BE2C (cell line): ENCODE measurements around the gene CHI3L2. TPM values are rescaled to one million over a fixed set of nuclear protein-coding genes. Genes with fewer than 3 reads are reported as not detected.

Experiments used
- DNase-seq: peaks from one replicate; pipeline ENCODE4 v3.0.0-alpha.2; 2020
- H3K27me3 ChIP-seq: fragments of 250-450 bp; sonication (Bioruptor Pico); 2 replicates; pipeline ENCODE4 v1.5.1; 2020; ENCODE audit warnings: mild to moderate bottlenecking
- H3K36me3 ChIP-seq: fragments of 250-450 bp; sonication (Bioruptor Pico); 2 replicates; pipeline ENCODE4 v1.5.1; 2020; ENCODE audit warnings: mild to moderate bottlenecking
- H3K4me1 ChIP-seq: fragments of 250-450 bp; sonication (Bioruptor Pico); 2 replicates; pipeline ENCODE4 v1.5.1; 2020
- H3K4me3 ChIP-seq: 2 replicates; pipeline ENCODE4 v1.5.1; 2011; ENCODE audit warnings: low read depth, low read length
- H3K9me3 ChIP-seq: fragments of 250-450 bp; sonication (Bioruptor Pico); 2 replicates; pipeline ENCODE4 v1.5.1; 2020
- polyA plus RNA-seq: library from polyadenylated mRNA; unstranded; fragments of >200 nt; gene quantifications from one replicate; pipeline ENCODE4 v1.2.1, GENCODE V29; 2012; ENCODE audit warnings: low read depth, missing spikeins; ENCODE audit not compliant: insufficient read length, insufficient read depth
- TF ChIP-seq, protein P1 (sequence below): IDR thresholded peaks from 2 replicates; pipeline ENCODE4 v1.5.1; 2012; ENCODE audit warnings: mild to moderate bottlenecking, low read depth, low read length

The CHI3L2 gene, protein sequence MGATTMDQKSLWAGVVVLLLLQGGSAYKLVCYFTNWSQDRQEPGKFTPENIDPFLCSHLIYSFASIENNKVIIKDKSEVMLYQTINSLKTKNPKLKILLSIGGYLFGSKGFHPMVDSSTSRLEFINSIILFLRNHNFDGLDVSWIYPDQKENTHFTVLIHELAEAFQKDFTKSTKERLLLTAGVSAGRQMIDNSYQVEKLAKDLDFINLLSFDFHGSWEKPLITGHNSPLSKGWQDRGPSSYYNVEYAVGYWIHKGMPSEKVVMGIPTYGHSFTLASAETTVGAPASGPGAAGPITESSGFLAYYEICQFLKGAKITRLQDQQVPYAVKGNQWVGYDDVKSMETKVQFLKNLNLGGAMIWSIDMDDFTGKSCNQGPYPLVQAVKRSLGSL
- polyA plus RNA-seq = 0.62 TPM

DNA sequence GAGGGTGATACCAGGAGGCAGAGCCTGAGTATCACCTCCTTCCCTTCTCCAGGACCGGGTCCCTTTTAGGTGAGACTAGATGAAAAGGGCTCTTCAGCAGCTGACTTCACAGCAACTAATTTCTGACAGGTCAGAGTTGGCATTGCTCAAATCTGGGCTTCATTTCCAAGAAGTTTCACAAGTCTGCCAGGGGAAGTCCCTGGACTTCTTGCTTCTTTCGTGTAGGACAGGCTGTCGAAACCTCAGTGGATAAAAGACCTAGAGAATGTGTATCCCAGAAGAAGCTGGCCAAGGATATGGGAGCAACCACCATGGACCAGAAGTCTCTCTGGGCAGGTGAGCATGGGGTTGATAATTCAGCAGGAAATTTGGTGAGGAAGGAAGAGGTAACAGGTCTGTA lies at the start of gene CHI3L2:
Gene CHI3L2 (plus strand): TSS at position 280 of the 400 bp plus-strand sequence. CDS start 17 bp downstream, at position 297.
- no peak for DNase-seq
- TF ChIP-seq, protein P1, sequence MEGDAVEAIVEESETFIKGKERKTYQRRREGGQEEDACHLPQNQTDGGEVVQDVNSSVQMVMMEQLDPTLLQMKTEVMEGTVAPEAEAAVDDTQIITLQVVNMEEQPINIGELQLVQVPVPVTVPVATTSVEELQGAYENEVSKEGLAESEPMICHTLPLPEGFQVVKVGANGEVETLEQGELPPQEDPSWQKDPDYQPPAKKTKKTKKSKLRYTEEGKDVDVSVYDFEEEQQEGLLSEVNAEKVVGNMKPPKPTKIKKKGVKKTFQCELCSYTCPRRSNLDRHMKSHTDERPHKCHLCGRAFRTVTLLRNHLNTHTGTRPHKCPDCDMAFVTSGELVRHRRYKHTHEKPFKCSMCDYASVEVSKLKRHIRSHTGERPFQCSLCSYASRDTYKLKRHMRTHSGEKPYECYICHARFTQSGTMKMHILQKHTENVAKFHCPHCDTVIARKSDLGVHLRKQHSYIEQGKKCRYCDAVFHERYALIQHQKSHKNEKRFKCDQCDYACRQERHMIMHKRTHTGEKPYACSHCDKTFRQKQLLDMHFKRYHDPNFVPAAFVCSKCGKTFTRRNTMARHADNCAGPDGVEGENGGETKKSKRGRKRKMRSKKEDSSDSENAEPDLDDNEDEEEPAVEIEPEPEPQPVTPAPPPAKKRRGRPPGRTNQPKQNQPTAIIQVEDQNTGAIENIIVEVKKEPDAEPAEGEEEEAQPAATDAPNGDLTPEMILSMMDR = no peak
- H3K4me3 ChIP-seq = no peak within 1 kb of the TSS
- H3K27me3 ChIP-seq = peaks cover 21% of the 10 kb centered on the region
- H3K4me1 ChIP-seq = no peaks in the 10 kb centered on the region
- H3K36me3 ChIP-seq = no peaks in the 10 kb centered on the region
- H3K9me3 ChIP-seq = no peaks in the 10 kb centered on the region

DNA sequence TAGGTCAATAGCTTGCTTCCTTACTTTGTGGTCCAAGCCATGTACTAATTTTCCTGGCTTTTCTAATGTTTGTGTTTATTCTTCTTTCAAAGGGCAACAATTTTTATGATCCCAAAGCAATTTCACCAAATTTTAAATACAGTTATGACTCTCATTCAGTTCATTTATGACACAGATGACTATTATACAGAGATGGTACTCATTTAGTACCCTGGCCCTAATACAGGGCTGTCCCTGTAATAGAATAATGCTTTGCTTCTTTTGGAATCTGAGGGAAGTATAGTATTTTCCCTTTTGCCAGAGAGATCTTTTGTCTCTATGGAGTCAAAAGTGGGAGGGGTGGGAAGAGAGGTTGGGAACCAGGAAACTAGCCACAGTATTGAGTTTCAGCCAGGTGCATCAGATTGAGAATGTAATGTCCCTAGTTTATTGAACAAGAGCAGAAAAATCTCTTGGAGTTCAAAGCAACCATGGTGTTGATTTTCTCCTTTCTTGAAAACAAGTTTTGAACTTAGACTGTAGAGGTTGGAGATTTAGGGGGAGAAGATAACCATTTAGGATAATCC lies 47.5 kb upstream of the CHI3L2 start:
- H3K36me3 ChIP-seq = peaks cover 35% of the 10 kb centered on the region
- TF ChIP-seq, protein P1 = no peak
- no peaks in the 10 kb centered on the region for H3K4me1 ChIP-seq
- H3K27me3 ChIP-seq = no peaks in the 10 kb centered on the region
- no peaks in the 10 kb centered on the region for H3K9me3 ChIP-seq
- no peak overlapping the region for H3K4me3 ChIP-seq
- DNase-seq = no peak

DNA sequence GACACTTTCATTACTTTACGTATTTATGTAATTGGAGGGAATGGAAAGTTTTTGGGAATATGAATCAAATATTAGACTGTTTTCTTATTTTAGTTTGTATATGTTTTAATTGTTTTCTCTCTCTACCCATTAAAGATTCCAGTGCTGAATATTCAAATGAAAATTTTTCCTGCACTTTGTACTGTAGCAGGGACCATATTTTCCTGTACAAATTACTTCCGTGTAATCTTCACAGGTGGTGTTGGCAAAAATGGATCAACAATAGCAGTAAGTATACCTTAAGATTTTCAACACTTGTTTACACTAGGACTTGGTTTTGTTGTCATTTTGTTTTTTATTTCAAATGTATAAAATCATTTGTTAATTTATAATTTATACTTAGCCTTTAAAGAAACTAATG lies 45.5 kb upstream of the CHI3L2 start:
- Histone ChIP-seq H3K9me3 (no peaks in the 10 kb centered on the region), H3K36me3 (peaks cover 26% of the 10 kb centered on the region), H3K4me3 (no peak overlapping the region), H3K4me1 (no peaks in the 10 kb centered on the region), H3K27me3 (no peaks in the 10 kb centered on the region)
- TF ChIP-seq, protein P1 = no peak
- DNase-seq = no peak

DNA sequence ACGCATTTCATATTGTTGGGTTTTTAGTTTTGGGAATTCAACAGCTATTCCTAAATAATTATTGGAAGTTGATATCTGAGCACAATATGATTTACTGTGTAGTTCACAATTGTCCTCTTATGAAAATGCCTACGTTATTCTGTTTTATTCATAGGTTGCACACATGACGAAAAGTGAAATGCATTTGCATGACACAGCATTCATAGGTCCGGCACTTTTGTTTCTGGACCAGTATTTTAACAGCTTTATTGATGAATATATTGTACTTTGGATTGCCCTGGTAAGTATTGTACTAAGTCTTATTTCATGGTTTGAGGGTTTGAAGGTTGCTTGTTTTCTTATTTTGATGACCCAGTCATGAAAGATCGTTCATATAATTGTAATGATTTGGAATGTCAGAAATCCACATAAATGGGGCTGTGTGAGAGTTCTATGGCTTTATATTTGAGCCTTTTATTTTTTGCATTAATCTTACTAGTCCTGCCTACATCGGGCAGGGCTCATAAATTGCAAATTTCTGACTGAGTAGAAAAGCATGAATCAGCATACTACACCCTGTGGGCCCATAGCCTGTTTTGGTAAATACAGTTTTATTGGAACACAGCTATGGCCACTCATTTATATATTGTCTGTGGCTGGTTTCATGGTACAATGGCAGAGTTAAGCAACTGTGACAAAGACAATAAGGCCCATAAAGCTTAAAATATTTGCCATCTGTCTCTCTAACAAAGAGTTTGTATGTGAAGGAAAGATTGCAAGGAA lies 44.0 kb upstream of the CHI3L2 start:
- no peaks in the 10 kb centered on the region for H3K27me3 ChIP-seq
- no peaks in the 10 kb centered on the region for H3K4me1 ChIP-seq
- no peaks in the 10 kb centered on the region for H3K9me3 ChIP-seq
- H3K4me3 ChIP-seq = no peak overlapping the region
- no peak for DNase-seq
- TF ChIP-seq, protein P1 = no peak
- H3K36me3 ChIP-seq = peaks cover 31% of the 10 kb centered on the region

DNA sequence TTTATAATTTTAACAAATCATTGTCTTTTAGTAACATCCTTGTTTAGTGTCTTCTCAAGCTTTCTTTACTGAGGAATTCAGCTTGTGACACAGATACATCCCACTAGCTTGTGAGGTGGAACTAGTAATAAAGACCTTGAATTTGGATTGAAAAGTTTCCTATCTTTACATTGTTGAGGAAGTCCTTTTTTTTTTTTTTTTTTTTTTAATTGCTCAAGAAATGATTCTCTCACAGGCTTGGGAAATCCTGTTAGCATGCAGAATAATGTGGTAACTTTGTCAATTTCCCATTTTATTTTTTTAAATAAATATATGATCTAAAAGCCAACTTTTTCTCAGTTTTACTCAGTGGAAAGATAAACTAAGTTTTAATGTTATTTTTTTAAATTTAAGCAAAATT lies 42.9 kb upstream of the CHI3L2 start:
- Histone ChIP-seq H3K27me3 (no peaks in the 10 kb centered on the region), H3K4me3 (no peak overlapping the region), H3K4me1 (no peaks in the 10 kb centered on the region), H3K9me3 (no peaks in the 10 kb centered on the region), H3K36me3 (peaks cover 27% of the 10 kb centered on the region)
- no peak for DNase-seq
- TF ChIP-seq, protein P1 = no peak
